Endodermal cell (in vitro differentiated cells): ENCODE measurements around the gene MNAT1. TPM values are rescaled to one million over a fixed set of nuclear protein-coding genes. Genes with fewer than 3 reads are reported as not detected.
A peak's percentile ranks its signal among the peaks of the same experiment; 100 is the strongest.

ENCODE experiments used
- DNase-seq: peaks from one replicate; pipeline ENCODE4 v3.0.0-alpha.2; 2017
- H3K27ac ChIP-seq: 2 replicates; pipeline ENCODE4 v1.5.1; 2013; ENCODE audit warnings: mild to moderate bottlenecking, low read depth, low read length, moderate library complexity
- H3K27me3 ChIP-seq: 2 replicates; pipeline ENCODE4 v1.6.1; 2013; ENCODE audit warnings: mild to moderate bottlenecking, low read length, moderate library complexity; ENCODE audit not compliant: insufficient read depth, control insufficient read depth, poor library complexity, severe bottlenecking
- H3K36me3 ChIP-seq: 2 replicates; pipeline ENCODE4 v1.7.0; 2013; ENCODE audit warnings: mild to moderate bottlenecking, low read length, moderate library complexity; ENCODE audit not compliant: control insufficient read depth, insufficient read depth
- H3K4me1 ChIP-seq: one replicate; pipeline ENCODE4 v1.7.0; 2013; ENCODE audit warnings: low read length; ENCODE audit not compliant: control insufficient read depth, insufficient read depth
- H3K4me3 ChIP-seq: 2 replicates; pipeline ENCODE4 v1.5.1; 2013; ENCODE audit warnings: mild to moderate bottlenecking, low read length, moderate library complexity
- H3K9ac ChIP-seq: 2 replicates; pipeline ENCODE4 v1.6.1; 2013; ENCODE audit warnings: mild to moderate bottlenecking, low read length, moderate library complexity; ENCODE audit not compliant: poor library complexity, severe bottlenecking; ENCODE audit errors: extremely low read depth
- H3K9me3 ChIP-seq: 2 replicates; pipeline ENCODE4 v1.6.1; 2013; ENCODE audit warnings: mild to moderate bottlenecking, low read length, moderate library complexity; ENCODE audit not compliant: control insufficient read depth
- H3K27ac Mint-ChIP-seq: 2 replicates; pipeline ENCODE4 v1.8.0; 2020; ENCODE audit warnings: mixed read lengths
- H3K27me3 Mint-ChIP-seq: 2 replicates; pipeline ENCODE4 v1.8.0; 2021; ENCODE audit warnings: mild to moderate bottlenecking, mixed read lengths; ENCODE audit not compliant: insufficient read depth
- H3K36me3 Mint-ChIP-seq: 2 replicates; pipeline ENCODE4 v1.8.0; 2020; ENCODE audit warnings: low read depth, mixed read lengths
- H3K4me1 Mint-ChIP-seq: 2 replicates; pipeline ENCODE4 v1.8.0; 2020; ENCODE audit warnings: mixed read lengths
- H3K4me3 Mint-ChIP-seq: 2 replicates; pipeline ENCODE4 v1.8.0; 2020; ENCODE audit warnings: mild to moderate bottlenecking, moderate library complexity, mixed read lengths
- H3K9me3 Mint-ChIP-seq: 2 replicates; pipeline ENCODE4 v1.8.0; 2020; ENCODE audit warnings: mild to moderate bottlenecking, mixed read lengths
- WGBS, 2 experiments: methylation state at CpG; one replicate each; pipeline versions ENCODE4 v1.1.5 to v1.1.7; 2013; ENCODE audit warnings: missing lambda C conversion rate in 2 of 2, mixed read lengths in 1 of 2; ENCODE audit not compliant: insufficient coverage in 1 of 2, insufficient read length in 1 of 2; 5-methylcytosine and 5-hydroxymethylcytosine counted together
- total RNA-seq, 2 donors: library from RNA; stranded (reverse); fragmentation: NEBNext Ultra II Directional in 1 of 2; extraction: Animal tissue kit (Norgen Biotek cat#: 25700) in 1 of 2; gene quantifications; 2 replicates in 1 of 2; 3 replicates in 1 of 2; pipeline ENCODE4 v1.2.1, GENCODE V29; 2021
- TF ChIP-seq, protein P1 (sequence below): fragments of 200-600 bp; sonication (generic); conservative IDR thresholded peaks from 2 replicates; pipeline ENCODE4 v1.5.0; 2021; ENCODE audit warnings: antibody characterized with exemption, mild to moderate bottlenecking

MNAT1 gene
- total RNA-seq, 2 donors from 2014 or later: 36.8 to 42.6 TPM

- H3K4me3 Mint-ChIP-seq: no peak overlapping the region
- DNase-seq: no peak
- H3K36me3 Mint-ChIP-seq: peaks cover 4% of the 10 kb centered on the region
- TF ChIP-seq, protein P1, sequence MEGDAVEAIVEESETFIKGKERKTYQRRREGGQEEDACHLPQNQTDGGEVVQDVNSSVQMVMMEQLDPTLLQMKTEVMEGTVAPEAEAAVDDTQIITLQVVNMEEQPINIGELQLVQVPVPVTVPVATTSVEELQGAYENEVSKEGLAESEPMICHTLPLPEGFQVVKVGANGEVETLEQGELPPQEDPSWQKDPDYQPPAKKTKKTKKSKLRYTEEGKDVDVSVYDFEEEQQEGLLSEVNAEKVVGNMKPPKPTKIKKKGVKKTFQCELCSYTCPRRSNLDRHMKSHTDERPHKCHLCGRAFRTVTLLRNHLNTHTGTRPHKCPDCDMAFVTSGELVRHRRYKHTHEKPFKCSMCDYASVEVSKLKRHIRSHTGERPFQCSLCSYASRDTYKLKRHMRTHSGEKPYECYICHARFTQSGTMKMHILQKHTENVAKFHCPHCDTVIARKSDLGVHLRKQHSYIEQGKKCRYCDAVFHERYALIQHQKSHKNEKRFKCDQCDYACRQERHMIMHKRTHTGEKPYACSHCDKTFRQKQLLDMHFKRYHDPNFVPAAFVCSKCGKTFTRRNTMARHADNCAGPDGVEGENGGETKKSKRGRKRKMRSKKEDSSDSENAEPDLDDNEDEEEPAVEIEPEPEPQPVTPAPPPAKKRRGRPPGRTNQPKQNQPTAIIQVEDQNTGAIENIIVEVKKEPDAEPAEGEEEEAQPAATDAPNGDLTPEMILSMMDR: no peak
- Histone ChIP-seq H3K4me3 (no peak overlapping the region), H3K27me3 (no peaks in the 10 kb centered on the region), H3K9ac (no peak overlapping the region), H3K27ac (no peak overlapping the region), H3K36me3 (no peaks in the 10 kb centered on the region), H3K4me1 (no peaks in the 10 kb centered on the region), H3K9me3 (no peaks in the 10 kb centered on the region)
- H3K27ac Mint-ChIP-seq: no peak overlapping the region
- 90% methylated on average over 1 of the region's 1 CpG; no CpG with 5 or more reads in 1 of the 2 experiments for WGBS, 2 experiments
- peaks cover 26% of the 10 kb centered on the region for H3K4me1 Mint-ChIP-seq
- no peaks in the 10 kb centered on the region for H3K9me3 Mint-ChIP-seq
- no peaks in the 10 kb centered on the region for H3K27me3 Mint-ChIP-seq
Observed at GRCh38 chr14:60757567-60758002, 23.0 kb downstream of the MNAT1 start.

DNA sequence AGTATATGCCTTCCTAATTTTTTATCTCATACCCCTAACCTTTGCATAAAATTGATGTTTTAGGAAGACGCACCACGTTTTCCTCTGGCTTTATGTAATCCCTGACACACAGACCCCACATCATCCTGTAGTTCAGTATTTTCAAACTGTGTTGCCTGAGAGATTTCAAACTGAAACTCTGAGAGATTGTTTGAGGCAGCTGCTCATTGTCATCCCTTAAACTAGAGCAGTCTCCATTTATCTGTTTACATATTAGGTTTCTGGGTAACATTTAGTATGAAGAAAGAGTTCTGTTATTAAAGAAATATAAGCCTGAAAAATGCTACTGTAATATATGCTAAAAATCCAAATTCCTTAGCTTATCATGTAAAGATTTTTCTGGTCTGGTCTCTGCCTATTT, 24.3 kb downstream of the MNAT1 start:
- peak overlapping the region; percentile 42 for H3K27ac Mint-ChIP-seq
- Histone ChIP-seq H3K4me1 (no peaks in the 10 kb centered on the region), H3K27ac (no peak overlapping the region), H3K9me3 (no peaks in the 10 kb centered on the region), H3K27me3 (no peaks in the 10 kb centered on the region), H3K36me3 (no peaks in the 10 kb centered on the region), H3K4me3 (no peak overlapping the region), H3K9ac (no peak overlapping the region)
- peaks cover 28% of the 10 kb centered on the region for H3K4me1 Mint-ChIP-seq
- 59 to 83% methylated on average over 2 of the region's 2 CpGs for WGBS, 2 experiments
- H3K4me3 Mint-ChIP-seq: no peak overlapping the region
- no peaks in the 10 kb centered on the region for H3K36me3 Mint-ChIP-seq
- H3K27me3 Mint-ChIP-seq: no peaks in the 10 kb centered on the region
- DNase-seq: no peak
- TF ChIP-seq, protein P1: no peak
- no peaks in the 10 kb centered on the region for H3K9me3 Mint-ChIP-seq

DNA sequence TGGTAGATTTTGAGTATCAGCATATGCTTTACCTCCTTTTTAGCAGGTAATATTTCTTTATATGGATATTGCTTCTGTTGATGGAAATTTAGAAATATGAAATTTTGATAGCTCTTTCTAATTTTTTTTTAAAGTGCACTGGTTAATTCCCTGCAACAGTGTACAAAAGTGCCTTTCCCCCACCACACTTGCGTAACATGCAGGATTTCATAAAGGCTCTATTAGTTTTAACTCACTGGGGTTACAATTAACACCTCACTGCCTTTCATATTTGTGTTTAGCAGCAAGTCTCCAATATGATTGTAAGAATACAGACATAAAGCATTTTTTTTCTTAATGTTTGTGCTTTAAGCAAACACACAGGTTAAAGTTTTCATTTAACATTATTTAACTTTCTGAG, 25.6 kb downstream of the MNAT1 start:
- 100% methylated on average over 1 of the region's 1 CpG; no CpG with 5 or more reads in 1 of the 2 experiments for WGBS, 2 experiments
- H3K4me1 Mint-ChIP-seq: peaks cover 35% of the 10 kb centered on the region
- H3K27ac Mint-ChIP-seq: peak overlapping the region; percentile 89
- Histone ChIP-seq H3K9me3 (no peaks in the 10 kb centered on the region), H3K36me3 (no peaks in the 10 kb centered on the region), H3K9ac (no peak overlapping the region), H3K27me3 (no peaks in the 10 kb centered on the region), H3K4me1 (peaks cover 4% of the 10 kb centered on the region), H3K4me3 (no peak overlapping the region), H3K27ac (no peak overlapping the region)
- no peaks in the 10 kb centered on the region for H3K27me3 Mint-ChIP-seq
- H3K9me3 Mint-ChIP-seq: no peaks in the 10 kb centered on the region
- no peak for DNase-seq
- TF ChIP-seq, protein P1: no peak
- H3K36me3 Mint-ChIP-seq: no peaks in the 10 kb centered on the region
- no peak overlapping the region for H3K4me3 Mint-ChIP-seq
